ENCODE measurements around the gene ZNF688. TPM values are rescaled to one million over a fixed set of nuclear protein-coding genes. Genes with fewer than 3 reads are reported as not detected.

Gene ZNF688
- total RNA-seq, 1 donor from 2014 or later, result 18.7 TPM

DNA sequence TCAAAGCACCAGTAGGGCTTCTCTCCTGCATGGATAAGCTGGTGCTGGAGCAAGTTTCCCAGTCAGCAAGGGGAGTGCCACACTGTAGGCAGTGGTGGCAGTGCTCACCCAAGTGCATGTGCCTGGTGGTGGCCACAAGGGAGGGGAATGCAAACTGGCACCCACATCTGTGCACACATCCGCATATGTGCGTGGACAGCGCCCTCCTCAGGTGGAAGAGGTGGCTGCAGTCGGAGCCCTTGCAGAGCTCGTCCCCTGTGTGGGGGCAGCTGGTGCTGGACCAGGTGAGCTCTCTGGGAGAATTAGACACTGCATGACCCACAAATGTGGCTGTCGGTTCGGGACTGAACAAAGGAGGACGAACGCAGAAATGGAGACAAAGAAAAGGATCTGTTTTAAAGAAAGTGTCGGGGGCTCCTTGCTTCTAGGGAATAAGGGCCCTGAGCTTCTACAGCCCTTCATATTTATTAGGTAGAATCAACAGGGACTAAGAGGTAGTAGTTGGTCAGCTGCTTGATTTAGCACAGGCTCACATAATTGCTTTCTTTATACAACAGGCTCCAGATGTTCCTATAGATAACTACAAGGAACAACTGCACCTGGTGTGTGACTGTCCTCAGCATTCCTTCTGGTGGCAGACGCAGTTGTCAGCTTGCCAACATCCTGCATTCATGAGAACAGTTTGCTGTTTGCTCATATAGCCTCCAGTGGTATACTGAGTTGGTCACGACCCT is 44.0 kb upstream of the ZNF688 start:
- Mint-ChIP-seq H3K4me3 (ENCODE audit: unreplicated experiment) (peak overlapping the region; percentile 2), H3K27ac (ENCODE audit: unreplicated experiment) (no peak overlapping the region), H3K9me3 (ENCODE audit: unreplicated experiment) (peaks cover 5% of the 10 kb centered on the region), H3K4me1 (ENCODE audit: low read depth, unreplicated experiment) (peaks cover 1% of the 10 kb centered on the region), H3K27me3 (ENCODE audit: unreplicated experiment) (peaks cover under 1% of the 10 kb centered on the region), H3K36me3 (ENCODE audit: unreplicated experiment) (no peaks in the 10 kb centered on the region)
- DNase-seq, result peak; percentile 78
- TF ChIP-seq, protein P1, sequence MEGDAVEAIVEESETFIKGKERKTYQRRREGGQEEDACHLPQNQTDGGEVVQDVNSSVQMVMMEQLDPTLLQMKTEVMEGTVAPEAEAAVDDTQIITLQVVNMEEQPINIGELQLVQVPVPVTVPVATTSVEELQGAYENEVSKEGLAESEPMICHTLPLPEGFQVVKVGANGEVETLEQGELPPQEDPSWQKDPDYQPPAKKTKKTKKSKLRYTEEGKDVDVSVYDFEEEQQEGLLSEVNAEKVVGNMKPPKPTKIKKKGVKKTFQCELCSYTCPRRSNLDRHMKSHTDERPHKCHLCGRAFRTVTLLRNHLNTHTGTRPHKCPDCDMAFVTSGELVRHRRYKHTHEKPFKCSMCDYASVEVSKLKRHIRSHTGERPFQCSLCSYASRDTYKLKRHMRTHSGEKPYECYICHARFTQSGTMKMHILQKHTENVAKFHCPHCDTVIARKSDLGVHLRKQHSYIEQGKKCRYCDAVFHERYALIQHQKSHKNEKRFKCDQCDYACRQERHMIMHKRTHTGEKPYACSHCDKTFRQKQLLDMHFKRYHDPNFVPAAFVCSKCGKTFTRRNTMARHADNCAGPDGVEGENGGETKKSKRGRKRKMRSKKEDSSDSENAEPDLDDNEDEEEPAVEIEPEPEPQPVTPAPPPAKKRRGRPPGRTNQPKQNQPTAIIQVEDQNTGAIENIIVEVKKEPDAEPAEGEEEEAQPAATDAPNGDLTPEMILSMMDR (IDR thresholded peaks at IDR 0.05; ENCODE audit: partially characterized antibody, unreplicated experiment), result peak; percentile 82

DNA sequence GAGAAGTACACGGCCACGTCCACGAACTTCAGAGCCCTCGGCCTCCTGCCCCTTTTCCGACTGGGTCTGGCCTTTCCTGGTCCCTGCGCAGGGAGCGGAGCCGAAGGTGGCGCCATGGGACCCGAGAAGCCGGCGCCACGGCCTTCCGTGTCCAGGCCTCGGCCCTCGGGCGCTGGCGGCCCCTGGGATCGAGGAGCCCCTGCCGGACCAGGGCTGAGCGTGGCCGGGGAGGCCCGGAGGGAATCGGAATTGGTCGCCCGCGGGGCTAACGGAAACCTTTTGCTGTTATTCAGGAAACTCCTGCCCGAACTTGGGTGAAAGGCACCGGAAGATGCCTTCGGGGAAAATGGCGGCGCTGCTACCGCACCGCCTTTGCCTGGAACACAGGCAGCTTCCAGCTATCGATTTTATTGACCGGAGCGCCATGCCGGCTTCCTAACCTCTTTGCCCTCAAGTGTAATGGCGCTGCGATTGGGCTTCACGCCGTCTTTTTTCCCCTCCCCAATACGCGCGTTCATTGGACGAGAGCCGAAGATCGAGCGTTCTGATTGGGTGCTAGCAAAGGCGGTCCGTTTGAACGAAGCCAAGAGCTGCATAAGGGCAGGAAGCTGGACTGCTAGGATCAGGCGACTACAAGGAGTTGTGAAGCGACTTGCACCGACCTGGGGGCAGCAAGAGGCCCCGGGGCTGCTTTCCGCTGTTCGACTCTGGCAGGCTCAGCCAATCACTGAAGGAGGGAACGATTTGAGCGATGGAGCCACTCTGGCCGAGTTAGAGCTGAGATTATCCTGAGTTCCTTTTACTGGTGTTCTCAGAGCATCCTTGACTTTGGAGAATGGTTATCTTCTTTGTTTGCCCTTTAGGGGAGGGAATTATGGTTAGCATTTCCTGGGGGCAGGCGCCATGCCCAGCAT is 38.7 kb upstream of the ZNF688 start, which contains the start of gene ZNF689:
ZNF689 (minus strand) TSS at position 464 of the 914 bp plus-strand sequence; CDS start at position 116, 348 bp downstream.
- Mint-ChIP-seq H3K4me1 (ENCODE audit: low read depth, unreplicated experiment) (peaks cover 3% of the 10 kb centered on the region), H3K36me3 (ENCODE audit: unreplicated experiment) (no peaks in the 10 kb centered on the region), H3K9me3 (ENCODE audit: unreplicated experiment) (peaks cover 10% of the 10 kb centered on the region), H3K4me3 (ENCODE audit: unreplicated experiment) (peak within 1 kb of the TSS; percentile 86), H3K27ac (ENCODE audit: unreplicated experiment) (peak within 1 kb of the TSS; percentile 93), H3K27me3 (ENCODE audit: unreplicated experiment) (peaks cover 6% of the 10 kb centered on the region)
- TF ChIP-seq, protein P1 (IDR thresholded peaks at IDR 0.05; ENCODE audit: partially characterized antibody, unreplicated experiment), result no peak
- peak; percentile 93 for DNase-seq

DNA sequence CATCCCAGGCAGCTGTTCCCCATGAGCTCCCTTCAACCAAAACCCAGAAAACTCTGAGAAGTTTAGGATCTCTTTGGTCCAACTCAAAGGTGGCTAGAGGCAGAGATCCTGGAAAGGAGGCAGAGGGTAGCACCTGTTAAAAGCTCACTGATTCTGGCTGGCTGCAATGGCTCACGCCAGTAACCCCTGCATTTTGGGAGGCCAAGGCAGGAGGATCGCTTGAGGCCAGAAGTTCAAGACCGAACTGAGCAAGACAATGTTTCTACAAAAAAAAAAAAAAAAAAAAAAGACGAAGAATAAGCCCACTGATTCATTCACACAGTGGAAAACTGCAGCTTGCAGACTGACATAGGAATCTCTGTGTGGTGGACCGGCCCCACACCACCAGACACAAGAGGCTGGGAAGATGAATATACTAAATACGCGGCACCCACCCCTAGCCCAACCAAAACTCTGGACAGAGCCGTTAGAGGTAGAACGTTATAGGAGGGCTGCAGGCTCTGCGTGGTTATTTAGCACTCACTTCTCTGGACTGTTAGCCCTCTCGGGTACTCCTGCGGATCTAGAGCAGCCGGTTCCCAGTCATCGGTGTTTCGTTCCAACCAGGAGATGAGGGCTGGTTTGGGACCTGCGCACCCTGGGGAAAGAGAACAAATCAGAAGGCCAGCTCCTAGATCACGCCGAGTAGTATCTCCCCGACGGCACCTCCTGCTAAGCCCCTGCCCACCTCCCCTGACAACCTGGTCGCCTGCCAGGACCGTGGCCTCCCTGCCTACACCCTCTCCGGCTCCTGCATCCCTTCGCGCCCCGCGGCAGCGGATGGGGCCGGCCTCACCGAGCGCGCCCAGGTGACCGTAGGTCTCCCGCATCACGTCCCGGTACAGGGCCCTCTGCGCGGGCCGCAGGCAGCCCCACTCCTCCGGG is 37.8 kb upstream of the ZNF688 start:
- H3K27ac Mint-ChIP-seq (ENCODE audit: unreplicated experiment), result peak overlapping the region; percentile 90
- peaks cover 6% of the 10 kb centered on the region for H3K27me3 Mint-ChIP-seq (ENCODE audit: unreplicated experiment)
- peak overlapping the region; percentile 86 for H3K4me3 Mint-ChIP-seq (ENCODE audit: unreplicated experiment)
- H3K9me3 Mint-ChIP-seq (ENCODE audit: unreplicated experiment), result peaks cover 10% of the 10 kb centered on the region
- peaks cover 3% of the 10 kb centered on the region for H3K4me1 Mint-ChIP-seq (ENCODE audit: low read depth, unreplicated experiment)
- TF ChIP-seq, protein P1 (IDR thresholded peaks at IDR 0.05; ENCODE audit: partially characterized antibody, unreplicated experiment), result no peak
- DNase-seq, result peak; percentile 53
- no peaks in the 10 kb centered on the region for H3K36me3 Mint-ChIP-seq (ENCODE audit: unreplicated experiment)

DNA sequence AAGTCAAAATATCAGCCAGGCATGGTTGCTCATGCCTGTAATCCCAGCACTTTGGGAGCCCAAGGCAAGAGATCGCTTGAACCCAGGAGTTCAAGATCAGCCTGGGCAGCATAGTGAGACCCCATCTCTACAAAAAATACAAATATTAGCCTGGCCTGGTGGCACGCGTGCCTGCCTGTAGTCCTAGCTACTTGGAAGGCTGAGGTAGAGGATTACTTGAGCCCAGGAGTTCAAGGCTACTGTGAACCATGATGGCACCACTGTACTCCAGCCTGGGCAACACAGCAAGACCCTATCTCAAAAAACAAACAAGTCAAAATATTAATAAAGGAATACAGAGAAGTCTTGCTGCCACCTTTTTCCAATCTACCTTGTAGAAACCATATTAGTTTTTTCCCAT is 34.5 kb upstream of the ZNF688 start:
- H3K4me3 Mint-ChIP-seq (ENCODE audit: unreplicated experiment), result no peak overlapping the region
- H3K27ac Mint-ChIP-seq (ENCODE audit: unreplicated experiment), result no peak overlapping the region
- H3K4me1 Mint-ChIP-seq (ENCODE audit: low read depth, unreplicated experiment), result peaks cover 3% of the 10 kb centered on the region
- peaks cover 5% of the 10 kb centered on the region for H3K36me3 Mint-ChIP-seq (ENCODE audit: unreplicated experiment)
- peaks cover 11% of the 10 kb centered on the region for H3K9me3 Mint-ChIP-seq (ENCODE audit: unreplicated experiment)
- H3K27me3 Mint-ChIP-seq (ENCODE audit: unreplicated experiment), result peaks cover 9% of the 10 kb centered on the region
- no peak for DNase-seq
- TF ChIP-seq, protein P1 (IDR thresholded peaks at IDR 0.05; ENCODE audit: partially characterized antibody, unreplicated experiment), result no peak
